GM21723 (cell line): ENCODE measurements around the gene RAC3.

Experiments
- ATAC-seq: cut with Tn5 transposase; IDR thresholded peaks from one replicate; pipeline ENCODE4 v1.9.1; 2021; ENCODE audit warnings: mild to moderate bottlenecking, moderate library complexity; ENCODE audit not compliant: unreplicated experiment

The RAC3 gene

GRCh38 chr17:82022310-82022980, 9.0 kb upstream of the RAC3 start, which contains the start of gene CENPX:
Gene CENPX, minus strand, starts transcription at chr17:82022878. Its CDS starts 17 bp downstream, at chr17:82022861.
- ATAC-seq = no peak

- ATAC-seq = peak; percentile 83
Observed at GRCh38 chr17:82022981-82023446, 8.5 kb upstream of the RAC3 start, which contains the start of gene LRRC45. Gene LRRC45, plus strand, starts transcription at chr17:82023305. Its CDS starts 339 bp downstream, at chr17:82023644.

DNA sequence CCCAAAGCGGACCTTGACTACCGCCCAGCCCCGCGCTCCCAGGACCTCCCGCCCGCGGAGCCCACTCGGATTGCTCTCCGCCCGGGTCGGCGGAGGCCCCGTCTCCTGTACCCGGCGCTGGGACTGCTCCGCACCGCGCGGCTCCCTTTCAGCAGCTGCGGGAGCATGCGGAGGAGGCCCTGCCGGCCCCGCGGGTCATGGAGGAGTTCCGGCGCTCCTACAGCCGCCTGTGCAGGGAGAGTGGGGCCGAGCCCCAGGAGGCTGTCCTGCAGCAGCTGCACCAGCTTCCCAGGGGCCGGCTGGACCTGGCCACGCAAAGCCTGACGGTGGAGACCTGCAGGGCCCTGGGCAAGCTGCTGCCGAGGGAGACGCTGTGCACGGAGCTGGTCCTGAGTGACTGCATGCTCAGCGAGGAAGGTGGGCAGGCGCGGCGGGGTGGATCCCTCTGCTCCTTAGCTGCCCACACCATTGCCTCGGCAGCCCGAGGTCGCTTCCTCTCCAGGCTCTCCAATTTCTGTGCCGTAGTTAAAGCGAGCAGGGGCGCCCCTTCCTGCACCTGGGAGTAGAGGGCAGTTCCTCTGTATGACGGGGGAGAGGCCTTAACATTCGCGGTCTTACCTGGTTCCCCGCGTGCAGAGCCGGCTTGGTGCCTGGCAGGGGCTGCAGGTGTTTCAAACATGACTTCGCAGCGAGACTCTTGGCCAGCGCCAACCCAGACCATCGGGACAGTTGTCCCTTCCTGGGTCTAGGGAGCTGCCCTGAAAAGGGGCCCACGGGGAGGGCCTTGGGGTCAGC, 7.8 kb upstream of the RAC3 start:
- peak; percentile 8 for ATAC-seq

GRCh38 chr17:82024859-82025258, 6.6 kb upstream of the RAC3 start:
- no peak for ATAC-seq

DNA sequence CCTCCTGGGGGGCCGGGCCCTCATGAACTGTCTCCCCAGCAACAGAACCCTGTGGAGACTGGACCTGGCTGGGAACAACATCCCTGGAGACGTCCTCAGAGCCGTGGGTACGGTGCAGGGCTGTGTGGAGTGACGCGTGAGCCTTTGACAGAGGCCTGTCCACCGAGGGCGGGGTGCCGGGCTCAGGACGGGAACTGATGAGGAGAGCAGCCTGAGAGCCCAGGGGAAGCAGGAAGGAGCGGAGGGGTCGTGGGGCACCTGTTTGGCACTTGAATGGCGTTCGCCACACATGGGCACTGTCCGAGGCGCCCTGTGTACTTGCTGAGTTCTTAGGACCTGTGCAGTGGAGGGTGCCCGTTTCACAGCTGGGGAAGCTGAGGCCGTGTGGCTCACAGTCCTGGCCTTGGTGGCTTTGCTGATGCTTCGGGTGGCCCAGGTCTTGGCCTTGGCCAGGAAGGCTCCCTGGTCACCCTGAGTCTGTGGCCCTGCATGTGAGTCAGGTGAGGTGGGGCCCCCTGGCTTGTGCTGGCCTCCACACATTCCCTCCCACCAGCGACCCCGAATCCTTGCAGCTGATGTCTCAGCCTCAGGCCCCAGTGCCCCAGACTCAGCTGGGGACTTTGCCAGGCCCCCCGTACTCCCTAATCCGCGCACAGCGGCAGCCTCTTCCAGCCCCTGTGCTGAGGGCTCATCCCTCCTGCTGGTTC, 5.9 kb upstream of the RAC3 start:
- ATAC-seq = no peak

- ATAC-seq = no peak
Observed at GRCh38 chr17:82028246-82028645, 3.2 kb upstream of the RAC3 start.

DNA sequence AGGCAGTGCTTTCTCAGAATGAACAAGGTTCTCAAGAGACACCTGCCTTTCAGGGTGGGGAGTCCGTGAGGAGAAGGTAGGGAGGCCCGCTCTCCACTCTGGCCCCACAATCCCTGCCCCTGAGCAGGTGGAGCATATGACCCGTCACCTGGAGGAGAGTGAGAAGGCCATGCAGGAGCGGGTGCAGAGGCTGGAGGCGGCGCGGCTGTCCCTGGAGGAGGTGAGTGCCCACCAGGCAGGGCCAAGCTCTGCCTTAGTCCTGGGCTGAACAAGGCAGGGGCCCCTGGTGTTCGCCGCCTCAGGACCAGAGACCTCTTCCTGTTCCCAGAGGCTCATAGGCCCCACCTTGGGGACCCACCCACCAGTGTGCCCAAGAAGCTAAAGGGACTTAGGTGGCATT, 2.5 kb upstream of the RAC3 start:
- ATAC-seq = no peak

DNA sequence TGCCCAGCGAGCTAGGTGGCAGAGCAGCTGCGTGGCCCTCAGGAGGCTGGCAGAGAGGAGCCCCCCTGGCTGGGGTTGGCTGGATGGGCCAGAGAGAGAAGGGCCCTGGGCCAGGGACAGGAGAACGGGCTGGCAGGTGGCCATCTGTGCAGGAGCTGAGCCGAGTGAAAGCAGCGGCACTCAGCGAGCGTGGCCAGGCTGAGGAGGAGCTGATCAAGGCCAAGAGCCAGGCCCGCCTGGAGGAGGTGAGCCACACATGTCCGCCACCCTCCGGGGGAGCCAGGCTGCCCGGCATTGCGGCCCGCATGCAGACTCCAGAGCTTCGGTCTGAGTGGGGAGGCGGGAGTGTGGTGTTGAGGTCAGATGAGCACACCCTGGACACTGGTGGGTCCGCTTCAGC, 2.1 kb upstream of the RAC3 start:
- no peak for ATAC-seq

DNA sequence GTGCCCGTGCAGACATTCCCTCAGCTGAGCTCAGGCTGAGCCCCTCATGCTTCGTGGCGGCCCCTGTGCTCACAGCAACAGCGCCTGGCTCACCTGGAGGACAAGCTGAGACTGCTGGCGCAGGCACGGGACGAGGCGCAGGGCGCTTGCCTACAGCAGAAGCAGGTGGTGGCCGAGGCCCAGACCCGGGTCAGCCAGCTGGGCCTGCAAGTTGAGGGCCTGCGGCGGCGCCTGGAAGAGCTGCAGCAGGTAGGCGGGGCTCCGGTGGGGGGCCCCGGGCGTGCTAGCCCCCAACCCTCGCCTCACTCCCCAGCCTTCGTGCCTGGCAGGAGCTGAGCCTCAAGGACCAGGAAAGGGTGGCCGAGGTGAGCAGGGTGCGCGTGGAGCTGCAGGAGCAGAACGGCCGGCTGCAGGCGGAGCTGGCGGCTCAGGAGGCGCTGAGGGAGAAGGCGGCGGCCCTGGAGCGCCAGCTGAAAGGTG, 1.4 kb upstream of the RAC3 start:
- ATAC-seq = no peak

DNA sequence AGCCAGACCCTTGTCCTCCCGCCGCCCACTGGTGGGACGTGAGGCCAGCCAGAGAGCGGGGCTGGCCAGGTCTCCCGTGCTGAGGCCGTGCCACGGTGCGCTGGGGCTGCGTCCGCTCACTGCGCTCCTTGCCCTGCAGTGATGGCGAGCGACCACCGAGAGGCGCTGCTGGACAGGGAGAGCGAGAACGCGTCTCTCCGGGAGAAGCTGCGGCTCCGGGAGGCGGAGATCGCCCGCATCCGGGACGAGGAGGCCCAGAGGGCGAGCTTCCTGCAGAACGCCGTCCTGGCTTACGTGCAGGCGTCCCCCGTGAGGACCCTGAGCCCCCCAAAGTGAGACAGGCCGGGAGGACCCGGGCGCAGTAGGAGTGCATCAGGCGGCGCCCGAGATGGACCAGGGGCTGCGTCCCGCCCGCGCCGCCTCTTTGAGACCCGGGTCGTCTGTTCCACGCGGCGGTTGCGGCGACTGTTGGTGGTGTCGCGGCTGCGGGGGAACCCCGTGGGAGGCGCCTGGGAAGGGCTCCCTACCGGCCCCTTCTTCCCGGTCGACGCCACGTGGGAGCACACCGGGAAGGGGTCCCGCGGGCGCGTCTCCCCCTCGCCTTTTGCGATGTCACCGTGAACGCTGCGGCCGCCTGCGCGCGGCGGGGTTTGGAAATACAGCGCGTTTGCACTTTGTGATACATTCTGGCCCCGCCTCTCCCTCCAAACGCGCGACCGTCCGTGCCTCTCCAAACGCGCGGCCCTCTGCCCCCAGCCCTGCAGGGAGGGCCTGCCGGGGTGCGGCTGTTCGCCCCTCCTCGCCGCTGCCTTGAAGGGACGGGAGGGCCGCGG, 792 bp upstream of the RAC3 start:
- ATAC-seq = peak; percentile 47

- no peak for ATAC-seq
Observed at GRCh38 chr17:82031885-82032627, 578 bp downstream of the RAC3 start.

GRCh38 chr17:82033359-82034085, 2.0 kb downstream of the RAC3 start:
- no peak for ATAC-seq

- no peak for ATAC-seq
Observed at GRCh38 chr17:82034371-82035011, 3.0 kb downstream of the RAC3 start.

- ATAC-seq = no peak
Observed at GRCh38 chr17:82035488-82035887, 4.0 kb downstream of the RAC3 start.

DNA sequence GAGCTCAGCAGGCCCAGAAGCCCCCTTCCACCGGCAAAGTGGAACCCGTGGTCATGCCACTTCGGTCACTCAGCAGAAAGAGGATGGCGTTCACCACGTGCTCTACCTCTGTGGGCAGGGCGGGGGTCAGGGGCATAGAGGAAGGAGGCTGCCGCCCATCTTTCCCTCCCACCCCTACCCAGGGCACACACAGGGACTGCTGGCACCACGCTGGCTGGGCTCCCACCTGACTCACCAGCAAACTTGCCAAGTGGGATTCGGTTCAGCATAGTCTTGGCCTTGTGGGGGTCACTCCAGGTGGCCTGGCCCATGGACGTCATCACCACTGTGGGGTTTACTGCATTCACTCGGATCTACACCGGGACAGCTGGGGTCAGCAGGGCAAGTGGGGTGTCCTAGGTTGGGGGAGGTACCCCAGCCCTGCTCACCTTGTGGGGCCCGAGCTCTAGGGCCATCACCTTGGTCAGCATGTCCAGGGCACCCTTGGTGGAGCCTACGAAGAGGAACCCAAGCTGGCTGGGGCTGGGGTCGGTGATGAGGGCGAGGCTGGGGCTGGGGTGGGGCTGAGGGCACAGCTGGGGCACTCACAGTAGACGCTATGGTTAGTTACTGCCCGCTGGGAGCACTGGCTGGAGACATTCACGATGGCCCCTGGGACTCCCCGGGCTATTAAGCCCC, 4.6 kb downstream of the RAC3 start:
- no peak for ATAC-seq

DNA sequence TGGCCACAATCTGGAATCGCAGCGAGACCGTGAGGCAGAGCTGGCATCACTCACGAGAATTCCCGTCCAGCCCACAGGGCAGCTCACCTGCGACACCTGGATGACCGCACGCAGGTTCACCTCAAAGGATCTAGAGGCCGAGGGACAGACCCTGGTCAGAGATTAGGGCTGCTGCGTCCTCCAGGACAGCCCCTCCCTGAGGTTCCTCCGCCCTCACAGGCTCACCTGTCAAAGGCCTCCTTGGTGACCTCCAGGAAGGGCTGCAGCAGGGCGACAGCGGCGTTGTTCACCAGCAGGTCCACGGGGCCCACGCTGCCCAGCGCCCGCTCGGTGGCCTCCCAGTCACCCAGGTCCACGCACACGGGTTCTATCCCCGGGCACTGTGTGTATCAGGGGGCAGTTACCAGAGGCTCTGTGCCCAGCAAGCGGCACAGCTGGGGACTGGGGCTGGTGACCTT, 5.2 kb downstream of the RAC3 start:
- no peak for ATAC-seq

DNA sequence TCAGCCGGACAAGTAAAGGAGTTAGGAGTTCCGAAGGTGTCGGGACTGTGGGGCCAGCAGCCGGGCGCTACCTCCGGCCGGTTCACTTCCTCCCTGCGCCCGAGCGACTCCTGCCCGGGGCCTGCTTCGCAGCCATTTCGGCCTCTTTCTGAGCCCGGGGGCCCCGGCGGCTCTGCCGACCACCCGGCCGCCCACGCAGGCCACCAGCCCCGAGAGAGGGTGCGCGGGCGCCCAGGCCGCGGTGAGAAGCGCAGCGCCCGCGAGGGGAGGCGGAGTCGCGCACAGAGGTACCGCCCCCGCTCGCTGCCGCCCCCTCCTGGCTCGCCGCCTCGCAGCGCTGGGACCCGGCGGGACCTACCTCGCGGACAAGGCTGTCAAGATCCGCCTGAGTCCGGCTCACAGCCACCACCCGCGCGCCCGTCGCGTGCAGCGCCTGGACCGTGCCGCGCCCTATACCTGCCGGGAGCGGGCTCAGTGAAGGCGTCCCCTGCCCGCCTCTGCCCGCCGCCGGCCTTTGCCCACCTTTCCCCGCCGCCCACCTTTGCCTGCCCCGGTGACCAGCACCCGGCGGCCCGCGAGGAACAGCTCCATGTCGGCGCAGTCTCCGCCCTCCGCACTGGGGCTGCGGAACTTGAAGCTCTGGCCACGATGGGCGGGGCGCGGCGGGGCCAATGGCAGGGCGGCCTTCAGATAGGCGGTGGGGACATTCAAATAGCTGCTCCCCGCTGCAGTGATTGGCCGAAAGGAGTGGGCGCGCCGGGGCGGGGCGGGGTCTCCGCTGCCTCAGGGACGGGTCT, 5.8 kb downstream of the RAC3 start, which contains the start of gene DCXR:
DCXR (minus strand) TSS at position 606 of the 797 bp plus-strand sequence; CDS start at position 591, 15 bp downstream.
- peak; percentile 85 for ATAC-seq
